Measurements from ENCODE around the gene CYTH3. TPM values are rescaled to one million over a fixed set of nuclear protein-coding genes. Genes with fewer than 3 reads are reported as not detected.
"Not testable (repeated sequence)": the region's sequence is repeated elsewhere in the genome, so short reads cannot be mapped to it uniquely, and the experiment has no call there.

CYTH3 gene
- total RNA-seq, 1 donor from 2014 or later = 25.5 TPM

DNA sequence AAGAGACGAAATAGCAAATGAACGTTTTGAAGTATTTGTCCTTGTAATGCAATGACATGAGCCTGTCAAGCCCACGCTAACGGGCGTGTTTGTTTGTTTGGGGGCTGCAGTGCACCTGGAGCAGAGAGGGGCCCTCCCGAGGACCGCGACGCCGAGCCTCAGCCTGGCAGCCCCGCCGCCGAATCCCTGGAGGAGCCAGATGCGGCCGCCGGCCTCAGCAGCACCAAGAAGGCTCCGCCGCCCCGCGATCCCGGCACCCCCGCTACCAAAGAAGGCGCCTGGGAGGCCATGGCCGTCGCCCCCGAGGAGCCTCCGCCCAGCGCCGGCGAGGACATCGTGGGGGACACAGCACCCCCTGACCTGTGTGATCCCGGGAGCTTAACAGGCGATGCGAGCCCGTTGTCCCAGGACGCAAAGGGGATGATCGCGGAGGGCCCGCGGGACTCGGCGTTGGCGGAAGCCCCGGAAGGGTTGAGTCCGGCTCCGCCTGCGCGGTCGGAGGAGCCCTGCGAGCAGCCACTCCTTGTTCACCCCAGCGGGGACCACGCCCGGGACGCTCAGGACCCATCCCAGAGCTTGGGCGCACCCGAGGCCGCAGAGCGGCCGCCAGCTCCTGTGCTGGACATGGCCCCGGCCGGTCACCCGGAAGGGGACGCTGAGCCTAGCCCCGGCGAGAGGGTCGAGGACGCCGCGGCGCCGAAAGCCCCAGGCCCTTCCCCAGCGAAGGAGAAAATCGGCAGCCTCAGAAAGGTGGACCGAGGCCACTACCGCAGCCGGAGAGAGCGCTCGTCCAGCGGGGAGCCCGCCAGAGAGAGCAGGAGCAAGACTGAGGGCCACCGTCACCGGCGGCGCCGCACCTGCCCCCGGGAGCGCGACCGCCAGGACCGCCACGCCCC is 118.5 kb downstream of the CYTH3 start:
- H3K9me3 ChIP-seq (replicated peaks) = no peaks in the 10 kb centered on the region
- H3K27ac ChIP-seq (replicated peaks) = no peak overlapping the region
- no peak for DNase-seq
- TF ChIP-seq, protein P1, sequence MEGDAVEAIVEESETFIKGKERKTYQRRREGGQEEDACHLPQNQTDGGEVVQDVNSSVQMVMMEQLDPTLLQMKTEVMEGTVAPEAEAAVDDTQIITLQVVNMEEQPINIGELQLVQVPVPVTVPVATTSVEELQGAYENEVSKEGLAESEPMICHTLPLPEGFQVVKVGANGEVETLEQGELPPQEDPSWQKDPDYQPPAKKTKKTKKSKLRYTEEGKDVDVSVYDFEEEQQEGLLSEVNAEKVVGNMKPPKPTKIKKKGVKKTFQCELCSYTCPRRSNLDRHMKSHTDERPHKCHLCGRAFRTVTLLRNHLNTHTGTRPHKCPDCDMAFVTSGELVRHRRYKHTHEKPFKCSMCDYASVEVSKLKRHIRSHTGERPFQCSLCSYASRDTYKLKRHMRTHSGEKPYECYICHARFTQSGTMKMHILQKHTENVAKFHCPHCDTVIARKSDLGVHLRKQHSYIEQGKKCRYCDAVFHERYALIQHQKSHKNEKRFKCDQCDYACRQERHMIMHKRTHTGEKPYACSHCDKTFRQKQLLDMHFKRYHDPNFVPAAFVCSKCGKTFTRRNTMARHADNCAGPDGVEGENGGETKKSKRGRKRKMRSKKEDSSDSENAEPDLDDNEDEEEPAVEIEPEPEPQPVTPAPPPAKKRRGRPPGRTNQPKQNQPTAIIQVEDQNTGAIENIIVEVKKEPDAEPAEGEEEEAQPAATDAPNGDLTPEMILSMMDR (IDR thresholded peaks at IDR 0.05; ENCODE audit: borderline replicate concordance) = no peak
- no peaks in the 10 kb centered on the region for H3K27me3 ChIP-seq (ENCODE audit: low read depth)
- H3K4me3 ChIP-seq = no peak overlapping the region
- H3K36me3 ChIP-seq = peaks cover 99% of the 10 kb centered on the region
- H3K4me1 ChIP-seq = no peaks in the 10 kb centered on the region
- intact Hi-C loops (cut with micrococcal nuclease) = no loop called here

GRCh38 chr7:6151994-6152735 is 120.3 kb downstream of the CYTH3 start:
- DNase-seq = no peak
- peaks cover 100% of the 10 kb centered on the region for H3K36me3 ChIP-seq
- no peaks in the 10 kb centered on the region for H3K27me3 ChIP-seq (ENCODE audit: low read depth)
- H3K4me3 ChIP-seq = no peak overlapping the region
- intact Hi-C loops (cut with micrococcal nuclease) = no loop called here
- H3K4me1 ChIP-seq = no peaks in the 10 kb centered on the region
- H3K27ac ChIP-seq (replicated peaks) = no peak overlapping the region
- no peaks in the 10 kb centered on the region for H3K9me3 ChIP-seq (replicated peaks)
- TF ChIP-seq, protein P1 (IDR thresholded peaks at IDR 0.05; ENCODE audit: borderline replicate concordance) = no peak

GRCh38 chr7:6151527-6151926 is 120.9 kb downstream of the CYTH3 start:
- H3K4me3 ChIP-seq; H3K27ac ChIP-seq (replicated peaks); intact Hi-C loops (cut with micrococcal nuclease); DNase-seq; H3K9me3 ChIP-seq (replicated peaks); H3K4me1 ChIP-seq; H3K27me3 ChIP-seq (ENCODE audit: low read depth): not testable (repeated sequence)
- peaks cover 100% of the 10 kb centered on the region for H3K36me3 ChIP-seq

GRCh38 chr7:6149996-6150395 is 122.4 kb downstream of the CYTH3 start:
- H3K4me3 ChIP-seq = no peak overlapping the region
- no peak overlapping the region for H3K27ac ChIP-seq (replicated peaks)
- H3K27me3 ChIP-seq (ENCODE audit: low read depth) = no peaks in the 10 kb centered on the region
- DNase-seq = no peak
- H3K9me3 ChIP-seq (replicated peaks) = no peaks in the 10 kb centered on the region
- H3K36me3 ChIP-seq = peaks cover 100% of the 10 kb centered on the region
- H3K4me1 ChIP-seq = no peaks in the 10 kb centered on the region
- intact Hi-C loops (cut with micrococcal nuclease) = no loop called here
- TF ChIP-seq, protein P1 (IDR thresholded peaks at IDR 0.05; ENCODE audit: borderline replicate concordance) = no peak

GRCh38 chr7:6148724-6149360 is 123.6 kb downstream of the CYTH3 start:
- TF ChIP-seq, protein P1 (IDR thresholded peaks at IDR 0.05; ENCODE audit: borderline replicate concordance) = no peak
- Histone ChIP-seq H3K27ac (replicated peaks) (no peak overlapping the region), H3K9me3 (replicated peaks) (no peaks in the 10 kb centered on the region), H3K27me3 (ENCODE audit: low read depth) (no peaks in the 10 kb centered on the region), H3K4me1 (no peaks in the 10 kb centered on the region), H3K36me3 (peaks cover 100% of the 10 kb centered on the region), H3K4me3 (no peak overlapping the region)
- intact Hi-C loops (cut with micrococcal nuclease) = no loop called here
- DNase-seq = no peak

All from left ventricle myocardium inferior (tissue), 1 donor.